ENCODE data around the gene SMYD3. TPM values are rescaled to one million over a fixed set of nuclear protein-coding genes. Genes with fewer than 3 reads are reported as not detected.

The SMYD3 gene
- total and polyA plus RNA-seq, 8 donors = 20.4 to 35.1 (median 24.3) TPM

- Histone ChIP-seq H3K9me3 (no peaks in the 10 kb centered on the region), H3K4me1 (no peaks in the 10 kb centered on the region), H3K27me3 (no peaks in the 10 kb centered on the region), H3K27ac (no peak overlapping the region), H3K36me3 (no peaks in the 10 kb centered on the region), H3K4me3 (no peak overlapping the region)
- no peak for DNase-seq
- intact Hi-C loops (cut with DNase I) = no loop called here
- ATAC-seq = no peak
- TF ChIP-seq, protein P1, sequence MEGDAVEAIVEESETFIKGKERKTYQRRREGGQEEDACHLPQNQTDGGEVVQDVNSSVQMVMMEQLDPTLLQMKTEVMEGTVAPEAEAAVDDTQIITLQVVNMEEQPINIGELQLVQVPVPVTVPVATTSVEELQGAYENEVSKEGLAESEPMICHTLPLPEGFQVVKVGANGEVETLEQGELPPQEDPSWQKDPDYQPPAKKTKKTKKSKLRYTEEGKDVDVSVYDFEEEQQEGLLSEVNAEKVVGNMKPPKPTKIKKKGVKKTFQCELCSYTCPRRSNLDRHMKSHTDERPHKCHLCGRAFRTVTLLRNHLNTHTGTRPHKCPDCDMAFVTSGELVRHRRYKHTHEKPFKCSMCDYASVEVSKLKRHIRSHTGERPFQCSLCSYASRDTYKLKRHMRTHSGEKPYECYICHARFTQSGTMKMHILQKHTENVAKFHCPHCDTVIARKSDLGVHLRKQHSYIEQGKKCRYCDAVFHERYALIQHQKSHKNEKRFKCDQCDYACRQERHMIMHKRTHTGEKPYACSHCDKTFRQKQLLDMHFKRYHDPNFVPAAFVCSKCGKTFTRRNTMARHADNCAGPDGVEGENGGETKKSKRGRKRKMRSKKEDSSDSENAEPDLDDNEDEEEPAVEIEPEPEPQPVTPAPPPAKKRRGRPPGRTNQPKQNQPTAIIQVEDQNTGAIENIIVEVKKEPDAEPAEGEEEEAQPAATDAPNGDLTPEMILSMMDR (IDR thresholded peaks at IDR 0.05) = no peak
These were observed 30.3 kb downstream of the SMYD3 start for GRCh38 chr1:246476771-246477170.

GRCh38 chr1:246471688-246472087 is 35.4 kb downstream of the SMYD3 start:
- Histone ChIP-seq H3K27me3 (no peaks in the 10 kb centered on the region), H3K9me3 (no peaks in the 10 kb centered on the region), H3K36me3 (no peaks in the 10 kb centered on the region), H3K27ac (no peak overlapping the region), H3K4me3 (no peak overlapping the region), H3K4me1 (no peaks in the 10 kb centered on the region)
- intact Hi-C loops (cut with DNase I) = no loop called here
- no peak for DNase-seq
- ATAC-seq = no peak
- TF ChIP-seq, protein P1 (IDR thresholded peaks at IDR 0.05) = no peak

- intact Hi-C loops (cut with DNase I) = no loop called here
- TF ChIP-seq, protein P1 (IDR thresholded peaks at IDR 0.05) = no peak
- H3K4me3 ChIP-seq = no peak overlapping the region
- DNase-seq (no peak), ATAC-seq (no peak)
- H3K36me3 ChIP-seq = no peaks in the 10 kb centered on the region
- H3K27me3 ChIP-seq = no peaks in the 10 kb centered on the region
- no peaks in the 10 kb centered on the region for H3K4me1 ChIP-seq
- no peaks in the 10 kb centered on the region for H3K9me3 ChIP-seq
- H3K27ac ChIP-seq = no peak overlapping the region
These were observed 36.5 kb downstream of the SMYD3 start for GRCh38 chr1:246470585-246470984.

GRCh38 chr1:246462986-246463385 is 44.1 kb downstream of the SMYD3 start:
- intact Hi-C loops (cut with DNase I) = no loop called here
- Histone ChIP-seq H3K4me3 (no peak overlapping the region), H3K27ac (no peak overlapping the region), H3K27me3 (no peaks in the 10 kb centered on the region), H3K36me3 (no peaks in the 10 kb centered on the region), H3K9me3 (no peaks in the 10 kb centered on the region), H3K4me1 (no peaks in the 10 kb centered on the region)
- ATAC-seq (no peak), DNase-seq (no peak)
- TF ChIP-seq, protein P1 (IDR thresholded peaks at IDR 0.05) = no peak

DNA sequence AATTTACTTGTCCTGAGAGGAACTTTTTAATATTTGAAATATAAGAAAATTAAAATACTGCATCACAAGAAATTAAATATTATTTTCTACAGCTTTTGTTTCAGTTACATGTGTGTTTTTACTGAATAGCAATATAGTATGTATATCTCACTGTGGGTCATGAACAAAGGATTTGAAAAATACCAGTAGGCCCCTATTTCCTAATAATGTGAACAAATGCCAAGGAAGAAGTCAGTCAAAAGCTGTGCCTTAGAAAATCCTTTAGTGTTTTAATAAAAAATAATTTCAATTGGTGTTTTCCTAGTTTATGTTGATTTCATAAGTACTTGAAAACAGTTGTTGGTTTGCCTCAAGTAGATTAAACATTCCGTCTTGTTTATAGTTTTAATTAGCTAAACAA is 46.7 kb downstream of the SMYD3 start:
- Histone ChIP-seq H3K9me3 (no peaks in the 10 kb centered on the region), H3K27me3 (no peaks in the 10 kb centered on the region), H3K4me3 (no peak overlapping the region), H3K27ac (no peak overlapping the region), H3K36me3 (no peaks in the 10 kb centered on the region), H3K4me1 (no peaks in the 10 kb centered on the region)
- DNase-seq = no peak
- ATAC-seq = no peak
- intact Hi-C loops (cut with DNase I) = no loop called here
- TF ChIP-seq, protein P1 (IDR thresholded peaks at IDR 0.05) = no peak
